ENCODE measurements around the gene CEBPZ.
"Not testable (repeated sequence)": the region's sequence is repeated elsewhere in the genome, so short reads cannot be mapped to it uniquely, and the experiment has no call there.

CEBPZ gene

DNA sequence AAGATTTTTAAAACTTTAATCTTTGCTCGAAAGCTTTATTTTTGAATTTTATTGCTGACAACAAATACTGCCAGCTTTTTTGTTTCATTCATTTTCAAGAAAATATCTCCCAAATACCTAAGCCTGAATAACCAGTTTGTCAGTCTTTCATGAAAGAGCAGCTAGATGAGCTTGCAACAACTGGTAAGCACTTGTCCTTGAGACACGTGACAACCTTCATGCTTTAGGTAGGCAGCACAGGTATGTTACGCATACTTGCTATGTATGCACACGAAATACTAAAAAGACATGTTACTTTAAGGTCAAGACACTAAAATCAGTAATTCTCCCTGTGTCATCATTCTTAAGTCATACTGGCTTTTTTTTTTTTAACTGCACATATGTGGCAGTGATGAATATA is 12.3 kb downstream of the CEBPZ start:
- no peak for DNase-seq (ENCODE audit: low read depth, low spot score)

DNA sequence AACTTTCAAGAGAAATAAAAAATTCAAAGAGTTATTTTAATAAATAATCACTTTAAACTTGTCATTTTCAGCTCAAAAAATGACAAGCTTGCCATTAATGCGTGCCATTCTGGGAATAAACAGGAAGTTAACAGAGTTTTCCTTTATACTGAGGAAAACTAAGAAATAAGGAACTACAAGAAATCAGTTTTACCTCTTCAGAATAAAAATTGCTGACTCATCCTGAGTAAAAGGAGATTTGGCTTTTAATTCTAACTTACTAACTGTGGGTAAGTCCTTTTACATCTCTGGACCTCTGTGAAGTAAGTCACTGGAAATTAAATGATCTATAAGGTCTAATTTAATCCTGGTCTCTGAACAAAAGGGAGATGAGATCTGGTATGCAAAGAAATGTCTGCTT is 16.1 kb downstream of the CEBPZ start:
- no peak for DNase-seq (ENCODE audit: low read depth, low spot score)

DNA sequence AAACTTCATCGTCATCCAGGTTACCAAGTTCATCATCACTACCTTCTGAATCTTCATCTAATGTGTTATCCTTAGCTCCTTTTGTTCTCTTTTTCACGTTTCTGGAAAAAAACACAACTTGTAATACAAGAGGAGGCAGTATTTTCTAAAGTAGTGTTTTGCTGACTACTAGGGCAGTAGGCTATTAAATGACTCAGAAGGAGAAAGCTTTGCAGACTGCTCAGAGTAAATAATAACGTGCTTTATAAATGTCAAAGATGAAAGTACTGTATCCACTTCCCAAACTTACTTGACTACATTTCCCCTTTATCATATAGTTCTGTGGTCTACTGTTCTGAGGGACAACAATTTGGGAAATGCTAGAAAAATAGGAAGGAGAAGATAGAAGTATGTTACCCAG is 19.5 kb downstream of the CEBPZ start:
- no peak for DNase-seq (ENCODE audit: low read depth, low spot score)

DNA sequence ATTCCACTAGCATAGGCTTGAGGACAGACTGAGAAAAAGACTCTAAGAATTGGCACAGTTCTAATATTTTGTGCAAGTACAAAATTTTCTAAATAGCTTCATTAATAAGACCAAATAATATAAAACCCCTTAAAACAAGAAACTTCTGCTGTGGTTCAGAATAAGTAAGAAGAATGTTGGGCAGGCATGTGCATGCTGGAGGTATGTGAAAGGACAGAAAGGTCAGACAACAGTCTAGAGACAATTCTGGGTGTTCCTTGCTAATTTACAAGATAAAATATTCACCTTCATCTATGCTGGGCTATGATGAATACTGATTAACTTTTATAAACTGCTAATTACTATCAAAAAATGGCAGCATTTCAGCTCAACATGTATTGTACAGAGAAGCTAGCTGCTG is 20.2 kb downstream of the CEBPZ start:
- no peak for DNase-seq (ENCODE audit: low read depth, low spot score)

DNA sequence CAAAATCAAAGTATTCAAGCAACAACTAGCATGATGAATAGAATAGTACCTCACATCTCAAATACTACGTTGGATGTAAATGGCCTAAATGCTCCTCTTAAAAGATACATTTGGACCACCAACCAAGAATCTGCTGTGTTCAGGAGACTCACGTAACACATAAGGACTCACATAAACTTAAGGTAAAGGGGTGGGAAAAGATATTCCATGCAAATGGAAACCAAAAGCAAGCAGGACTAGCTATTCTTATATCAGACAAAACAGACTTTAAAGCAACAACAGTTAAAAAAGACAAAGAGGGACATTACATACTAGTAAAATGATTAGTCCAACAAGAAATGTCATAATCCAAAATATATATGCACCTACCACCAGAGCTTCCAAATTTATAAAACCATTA is 24.6 kb downstream of the CEBPZ start:
- DNase-seq (ENCODE audit: low read depth, low spot score): not testable (repeated sequence)

DNA sequence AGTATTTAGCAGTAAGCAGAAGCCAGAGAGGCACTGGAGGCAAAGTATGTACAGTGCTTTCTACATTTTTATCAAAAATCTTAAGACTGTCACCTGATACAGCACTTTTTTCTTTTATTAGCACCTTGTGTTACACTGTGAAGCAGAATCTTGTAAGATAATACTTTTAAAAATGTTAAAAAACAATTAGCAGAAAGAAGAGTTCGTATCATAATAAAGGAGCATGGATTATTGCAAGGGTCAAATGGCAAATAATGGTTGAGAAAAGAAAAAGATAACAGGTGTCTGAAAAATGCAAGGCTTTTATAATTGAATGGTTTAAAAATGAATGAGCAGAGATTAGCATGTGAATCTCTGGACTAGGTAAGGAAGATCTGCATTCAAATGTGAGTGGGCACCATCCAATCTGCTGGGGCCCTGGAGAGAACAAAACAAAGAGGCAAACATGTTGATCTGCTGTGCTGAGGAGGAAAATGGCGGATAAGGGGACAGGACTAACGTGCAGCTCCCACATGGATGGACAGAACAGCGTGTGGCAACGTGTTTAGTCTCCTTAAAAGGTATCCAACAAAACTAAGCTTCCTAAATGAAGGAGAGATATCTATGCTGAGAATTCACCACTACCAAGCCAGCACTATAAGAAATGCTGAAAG is 25.6 kb downstream of the CEBPZ start:
- DNase-seq (ENCODE audit: low read depth, low spot score): peak; percentile 90

DNA sequence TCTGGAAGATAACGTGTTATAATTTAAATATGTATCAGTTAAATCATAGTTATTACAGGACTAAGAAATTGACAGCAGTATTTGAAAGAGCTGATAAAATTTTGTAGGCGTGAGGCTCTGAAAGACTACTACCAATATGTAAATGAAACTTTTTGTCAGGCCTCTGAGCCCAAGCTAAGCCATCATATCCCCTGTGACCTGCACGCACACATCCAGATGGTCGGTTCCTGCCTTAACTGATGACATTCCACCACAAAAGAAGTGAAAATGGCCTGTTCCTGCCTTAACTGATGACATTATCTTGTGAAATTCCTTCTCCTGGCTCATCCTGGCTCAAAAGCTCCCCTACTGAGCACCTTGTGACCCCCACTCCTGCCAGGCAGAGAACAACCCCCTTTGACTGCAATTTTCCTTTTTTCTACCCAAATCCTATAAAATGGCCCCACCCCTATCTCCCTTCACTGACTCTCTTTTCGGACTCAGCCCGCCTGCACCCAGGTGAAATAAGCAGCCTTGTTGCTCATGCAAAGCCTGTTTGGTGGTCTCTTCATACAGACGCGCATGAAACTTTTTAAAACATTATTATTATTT is 26.2 kb downstream of the CEBPZ start:
- DNase-seq (ENCODE audit: low read depth, low spot score): not testable (repeated sequence)

DNA sequence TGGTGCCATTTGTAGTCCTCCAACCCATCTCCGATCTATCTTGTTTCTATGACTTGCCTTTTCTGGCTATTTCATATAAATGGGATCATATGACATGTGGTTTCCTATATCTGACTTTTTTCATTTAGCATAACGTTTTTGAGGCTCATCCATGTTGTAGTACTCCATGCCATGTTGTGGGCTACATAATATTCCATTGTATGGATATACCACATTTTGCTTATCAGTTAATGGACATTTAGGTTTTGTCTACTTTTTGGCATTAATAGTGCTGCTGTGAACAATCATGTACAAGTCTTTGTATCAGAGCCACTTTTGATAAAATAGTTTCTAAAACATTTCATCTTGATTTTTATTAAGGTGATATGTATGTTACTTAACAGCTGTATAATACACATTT is 27.7 kb downstream of the CEBPZ start:
- no peak for DNase-seq (ENCODE audit: low read depth, low spot score)

DNA sequence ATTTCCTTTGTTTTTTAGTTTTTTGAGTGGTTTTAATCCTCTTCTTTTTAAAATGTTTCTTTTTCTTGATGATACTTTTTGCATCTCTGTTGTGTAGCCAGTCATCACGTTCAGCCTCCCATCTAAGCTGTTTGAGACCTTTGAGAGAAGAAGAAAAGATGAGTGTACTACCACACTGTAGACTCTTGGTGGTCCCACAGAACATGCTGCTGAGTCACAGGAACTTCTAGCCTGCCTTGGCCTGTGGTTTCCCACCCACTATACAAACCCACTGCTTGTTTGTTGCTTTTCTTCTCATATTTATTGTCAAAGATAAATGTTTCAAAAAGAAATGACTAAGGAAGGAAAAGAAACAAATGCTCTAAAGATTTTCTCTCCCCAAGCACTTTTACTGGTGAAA is 29.6 kb downstream of the CEBPZ start:
- DNase-seq (ENCODE audit: low read depth, low spot score): no peak

DNA sequence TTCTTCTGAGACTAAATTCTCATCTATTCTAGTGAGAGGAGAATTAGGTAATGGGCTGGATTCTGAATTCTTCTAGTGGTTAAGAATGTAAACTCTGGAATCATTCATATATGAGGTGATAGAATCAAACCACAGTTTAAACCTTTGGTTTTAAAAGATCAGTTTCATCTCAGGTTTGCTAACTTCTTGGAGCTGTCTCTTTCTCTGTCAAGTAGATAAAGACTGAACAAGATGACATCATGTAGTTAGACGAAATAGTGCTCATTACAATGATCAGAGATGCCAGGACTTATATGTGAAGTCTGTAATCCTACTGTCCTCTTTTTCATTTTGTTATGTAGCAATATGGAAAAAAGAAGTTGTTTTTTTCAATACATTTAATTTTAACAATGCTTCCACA is 30.2 kb downstream of the CEBPZ start:
- DNase-seq (ENCODE audit: low read depth, low spot score): no peak

DNA sequence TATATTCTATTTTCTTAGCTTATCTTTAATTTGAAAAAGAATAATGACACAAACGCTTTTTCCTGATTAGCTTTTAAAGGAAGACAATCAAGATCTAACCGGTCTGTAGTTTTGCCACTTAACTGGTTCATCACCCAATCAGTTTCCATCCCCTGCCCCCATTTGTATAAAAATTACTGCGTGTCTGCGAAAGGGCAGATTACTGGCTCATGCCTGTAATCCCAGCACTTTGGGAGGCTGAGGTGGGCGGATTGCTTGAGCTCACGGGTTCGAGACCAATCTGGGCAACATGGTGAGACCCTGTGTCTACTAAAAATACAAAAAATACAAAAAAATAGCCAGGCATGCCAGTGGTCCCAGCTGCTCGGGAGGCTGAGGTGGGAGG is 32.7 kb downstream of the CEBPZ start:
- DNase-seq (ENCODE audit: low read depth, low spot score): no peak

DNA sequence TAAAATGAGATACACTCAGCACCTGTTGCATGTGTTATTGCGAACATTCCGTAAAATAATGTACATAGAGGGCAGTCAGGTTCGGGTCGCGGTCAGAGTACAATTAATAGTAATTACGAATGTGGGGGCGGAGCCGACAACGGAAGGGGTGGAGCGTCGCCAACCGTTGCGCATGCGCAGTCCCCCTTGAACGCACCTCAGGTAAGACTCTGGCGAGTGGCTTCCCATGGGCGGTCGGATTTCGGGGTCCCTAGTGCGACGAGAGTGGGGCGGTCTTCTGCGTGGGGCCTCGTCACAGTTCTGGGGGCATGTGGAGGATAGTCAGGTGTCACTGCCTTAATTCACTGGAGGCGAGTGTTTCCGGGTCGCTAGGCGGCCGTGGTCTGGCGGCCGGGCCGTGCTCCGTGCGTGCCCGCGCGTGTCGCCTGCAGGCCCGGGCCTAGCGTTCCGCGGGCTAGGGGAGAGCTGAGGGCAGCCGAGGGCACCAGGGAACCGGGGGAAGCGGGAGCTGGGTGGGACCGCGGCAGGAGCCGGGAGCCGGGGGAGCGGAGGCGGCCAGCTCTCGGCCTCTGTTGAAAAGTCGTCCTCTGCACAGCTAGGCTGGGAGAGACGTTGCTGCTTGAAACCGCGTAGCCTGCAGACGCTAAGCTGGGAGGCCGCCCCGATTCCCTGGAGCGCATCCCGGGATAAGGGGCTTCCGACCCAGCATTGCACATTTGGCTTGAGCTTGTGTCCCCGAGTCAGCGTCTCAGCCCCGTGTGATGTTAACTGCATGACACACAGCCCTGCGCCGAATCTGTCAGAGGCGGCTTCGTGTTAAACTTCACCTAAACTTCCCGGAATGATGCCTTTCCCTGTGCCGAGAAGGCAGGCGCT is 34.8 kb downstream of the CEBPZ start, which contains the start of gene CEBPZOS:
Gene CEBPZOS (plus strand): TSS at position 177 of the 876 bp plus-strand sequence. CDS start 3,209 bp downstream, outside the sequence.
- DNase-seq (ENCODE audit: low read depth, low spot score): no peak

DNA sequence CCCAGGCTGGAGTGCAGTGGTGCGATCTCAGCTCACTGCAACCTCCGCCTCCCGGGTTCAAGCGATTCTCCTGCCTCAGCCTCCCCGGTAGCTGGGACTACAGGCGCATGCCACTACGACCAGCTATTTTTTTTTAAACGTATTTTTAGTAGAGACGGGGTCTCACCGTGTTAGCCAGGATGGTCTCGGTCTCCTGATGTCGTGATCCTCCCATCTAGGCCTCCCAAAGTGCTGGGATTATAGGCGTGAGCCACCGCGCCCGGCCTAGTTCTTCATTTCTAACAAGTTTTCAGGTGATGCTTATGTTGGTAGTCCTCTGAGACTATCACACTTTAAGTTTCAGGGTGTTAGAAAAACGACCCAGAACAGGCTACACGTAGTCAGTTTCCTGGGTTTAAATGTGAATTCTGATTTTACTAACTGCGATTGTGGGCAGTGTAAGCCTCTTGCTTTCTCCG is 35.5 kb downstream of the CEBPZ start:
- not testable (repeated sequence) for DNase-seq (ENCODE audit: low read depth, low spot score)

DNA sequence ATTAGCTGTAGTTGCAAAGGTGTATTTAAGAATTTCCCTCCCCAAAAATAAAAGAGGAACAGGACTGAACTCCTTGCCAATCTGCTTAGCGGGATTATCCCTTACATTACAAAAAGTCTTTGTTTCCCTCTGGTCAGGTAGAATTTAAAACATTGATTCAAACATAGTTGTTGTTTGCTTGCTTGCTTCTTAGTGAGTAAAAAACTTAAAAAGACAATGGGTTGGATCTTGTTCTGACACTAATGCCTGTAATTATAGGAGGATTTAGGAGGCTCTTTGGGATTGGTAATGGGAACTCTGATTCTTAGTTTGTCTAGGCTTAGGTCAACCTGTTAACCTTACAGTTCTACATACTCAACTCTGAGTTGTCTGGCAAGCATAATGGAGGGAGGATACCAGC is 38.8 kb downstream of the CEBPZ start:
- DNase-seq (ENCODE audit: low read depth, low spot score): no peak

DNA sequence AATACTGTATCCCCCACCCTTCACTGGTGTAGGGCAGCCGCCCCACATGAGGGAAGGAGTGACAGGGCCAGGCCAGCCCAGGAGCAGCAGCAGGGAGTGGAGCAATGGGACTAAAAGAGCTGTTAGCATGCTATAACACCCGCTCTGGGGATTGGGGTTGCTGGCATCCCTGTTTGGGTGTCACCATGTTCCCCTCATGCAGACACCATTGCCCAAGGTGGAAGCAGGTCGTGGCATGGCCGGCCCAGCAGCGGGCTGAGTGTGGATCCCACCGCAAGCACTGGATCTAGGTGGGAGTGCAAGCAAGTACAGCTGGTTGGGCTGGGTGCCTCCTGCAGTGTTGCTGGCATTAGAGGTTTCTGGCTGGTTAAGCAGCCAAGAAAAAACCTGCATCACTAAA is 39.6 kb downstream of the CEBPZ start:
- no peak for DNase-seq (ENCODE audit: low read depth, low spot score)

DNA sequence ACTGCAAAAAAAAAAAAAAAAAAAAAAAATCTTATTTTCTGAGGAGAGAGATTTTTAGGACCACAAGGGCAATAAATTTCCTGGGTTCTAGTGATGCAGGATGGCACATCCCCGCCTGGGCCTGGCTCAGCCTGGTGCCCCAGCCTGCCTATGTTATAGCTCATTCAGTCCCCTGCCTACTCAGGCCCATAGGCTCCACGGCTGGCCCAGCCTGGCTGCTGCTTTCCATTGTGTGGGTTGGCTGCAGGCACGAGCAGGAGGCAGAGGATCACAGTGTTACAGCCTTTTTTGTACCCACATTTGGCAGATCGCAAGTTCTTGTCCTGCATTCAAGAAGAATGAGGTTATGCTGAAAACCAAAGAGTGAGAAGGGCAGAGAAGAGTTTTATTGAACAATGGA is 40.1 kb downstream of the CEBPZ start:
- DNase-seq (ENCODE audit: low read depth, low spot score): no peak

DNA sequence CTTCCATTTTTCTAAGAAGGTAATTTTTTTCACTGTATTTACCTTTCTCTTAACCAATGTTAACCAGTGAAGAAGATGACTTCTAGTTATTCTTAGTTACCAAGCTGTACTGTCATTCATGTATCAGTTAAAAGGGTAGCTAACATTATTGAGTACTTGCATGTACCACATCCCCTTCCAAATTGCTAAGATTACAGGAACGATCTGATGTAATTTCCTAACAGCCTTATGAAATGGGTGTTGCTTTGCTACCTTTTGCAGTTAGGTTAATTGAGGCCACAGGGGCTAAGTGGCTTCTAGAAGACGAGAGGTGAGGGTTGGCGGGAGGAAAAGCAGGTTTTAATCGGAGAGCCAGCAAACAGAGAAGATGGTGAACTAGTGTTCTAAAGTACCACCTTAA is 41.1 kb downstream of the CEBPZ start:
- no peak for DNase-seq (ENCODE audit: low read depth, low spot score)

DNA sequence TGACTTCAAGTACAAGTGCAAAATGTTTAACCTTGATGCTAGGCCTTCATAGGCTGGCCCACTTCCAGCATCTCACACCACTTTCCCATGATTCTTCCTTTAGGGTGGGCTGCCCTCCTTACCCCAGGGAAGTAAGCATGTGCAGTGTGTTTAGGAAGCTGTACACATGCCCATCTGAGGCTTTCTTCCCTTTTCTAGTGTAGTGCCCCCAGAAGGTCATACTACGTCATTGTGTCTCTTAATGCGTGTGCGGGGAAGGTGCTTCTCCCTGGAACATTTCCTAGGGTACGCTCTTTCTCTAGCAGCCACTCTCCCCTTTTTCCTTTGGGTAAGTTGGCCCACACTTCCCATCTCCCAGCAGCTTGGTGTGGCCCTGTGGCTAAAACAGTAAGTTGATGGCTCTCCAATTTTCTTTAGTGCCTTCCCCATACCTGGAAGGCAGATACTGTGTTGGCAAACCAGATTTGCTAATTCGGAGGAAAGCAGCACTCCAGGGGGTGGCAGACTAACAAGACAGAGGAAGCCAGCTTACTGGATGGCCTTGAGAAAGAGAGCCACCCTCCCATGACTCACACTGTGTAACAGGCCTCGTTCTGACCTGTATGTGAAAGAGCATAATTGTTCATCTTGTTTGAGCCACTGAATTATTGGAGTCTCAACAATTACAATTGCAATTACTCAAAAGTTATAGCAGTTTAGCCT is 41.8 kb downstream of the CEBPZ start:
- peak; percentile 84 for DNase-seq (ENCODE audit: low read depth, low spot score)

DNA sequence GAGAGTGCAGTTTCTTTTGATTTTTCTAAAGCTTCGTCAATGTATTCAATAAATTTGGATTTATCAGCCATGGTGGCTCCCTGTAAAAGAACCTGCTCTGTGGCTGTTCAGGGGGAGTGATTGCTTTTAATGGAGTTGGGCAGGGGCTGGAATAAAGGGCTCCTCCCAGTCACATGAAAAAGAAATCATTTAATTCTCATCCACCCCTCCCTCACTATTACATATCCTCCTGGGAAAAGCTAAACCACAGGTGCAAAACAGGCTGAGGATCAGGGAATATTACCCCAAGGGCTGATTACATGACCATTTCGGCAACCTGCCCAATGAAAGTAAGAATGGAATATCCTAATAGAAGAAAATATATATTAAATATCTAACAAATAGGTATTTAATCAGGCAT is 42.8 kb downstream of the CEBPZ start, which contains the start of gene SULT6B1:
Gene SULT6B1 (minus strand): TSS at position 101 of the 400 bp plus-strand sequence. CDS start 30 bp downstream, at position 71.
- no peak for DNase-seq (ENCODE audit: low read depth, low spot score)

DNA sequence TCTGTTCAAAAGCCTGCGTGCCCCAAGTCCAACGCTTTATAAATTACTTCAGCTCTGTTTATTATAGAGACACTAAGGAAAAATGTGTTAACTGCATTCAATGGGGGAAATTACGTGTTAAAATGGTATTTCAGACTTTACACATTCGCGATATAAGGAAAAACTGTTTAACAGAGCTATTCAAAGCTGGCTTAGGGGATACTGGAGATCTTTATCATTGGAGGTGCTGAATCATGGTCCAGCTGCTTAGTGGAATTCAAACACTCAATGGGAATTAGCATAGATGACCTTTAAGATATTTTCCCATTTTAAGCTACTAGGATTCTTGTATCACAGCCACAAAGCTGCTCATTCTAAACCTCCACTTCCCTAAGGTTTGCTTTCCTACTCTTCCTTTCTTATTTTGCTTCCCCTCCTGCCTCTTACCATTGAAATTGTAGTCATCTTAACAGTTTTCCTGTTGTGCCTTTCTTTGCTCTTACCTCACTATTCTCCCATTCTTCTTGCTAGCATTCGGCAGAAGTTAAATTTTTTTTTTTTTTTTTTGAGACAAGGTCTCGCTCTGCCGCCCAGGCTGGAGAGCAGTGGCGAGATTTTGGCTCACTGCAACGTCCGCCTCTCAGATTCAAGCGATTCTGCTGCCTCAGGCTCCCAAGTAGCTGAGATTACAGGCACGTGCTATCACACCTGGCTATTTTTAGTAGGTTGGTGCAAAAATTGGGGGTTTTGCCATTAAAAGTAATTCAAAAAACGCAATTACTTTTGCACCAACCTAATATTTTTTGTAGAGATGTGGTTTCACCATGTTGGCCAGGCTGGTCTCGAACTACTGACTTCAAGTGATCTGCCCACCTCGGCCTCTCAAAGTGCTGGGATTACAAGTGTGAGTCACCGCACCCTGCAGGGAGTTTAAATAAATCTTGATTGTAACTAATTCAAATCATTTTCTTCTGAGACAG is 49.4 kb downstream of the CEBPZ start:
- DNase-seq (ENCODE audit: low read depth, low spot score): no peak

DNA sequence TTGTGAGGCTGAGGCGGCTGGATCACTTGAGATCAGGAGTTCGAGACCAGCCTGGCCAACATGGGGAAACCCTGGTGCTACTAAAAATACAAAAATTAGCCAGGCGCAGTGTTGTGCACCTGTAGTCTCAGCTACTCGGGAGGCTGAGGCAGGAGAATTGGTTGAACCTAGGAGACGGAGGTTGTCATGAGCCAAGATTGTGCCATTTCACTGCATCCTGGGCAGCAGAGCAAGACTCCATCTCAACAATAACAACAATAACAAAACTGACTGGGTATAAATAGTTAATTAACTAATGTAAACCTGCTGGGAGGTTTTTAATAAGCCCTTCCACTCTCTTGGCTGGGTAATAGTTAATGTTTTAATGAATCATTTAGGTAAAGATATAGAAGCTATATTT is 50.8 kb downstream of the CEBPZ start:
- no peak for DNase-seq (ENCODE audit: low read depth, low spot score)
